ENCODE results near the gene KIRREL1. TPM values are rescaled to one million over a fixed set of nuclear protein-coding genes. Genes with fewer than 3 reads are reported as not detected.

KIRREL1 gene
- total RNA-seq, 4 donors from 2014 or later, result 37.4 to 77.1 (median 54.6) TPM

GRCh38 chr1:158075078-158075477, 81.6 kb downstream of the KIRREL1 start:
- TF ChIP-seq CTCF (IDR thresholded peaks at IDR 0.05) (no peak), POLR2A (IDR thresholded peaks at IDR 0.05; ENCODE audit: low read depth) (no peak), POLR2AphosphoS5 (IDR thresholded peaks at IDR 0.05) (no peak), EP300 (IDR thresholded peaks at IDR 0.05) (no peak)
- WGBS, result 76% methylated on average over 8 of the region's 9 CpGs
- Histone ChIP-seq H3K4me3 (no peak overlapping the region), H3K4me1 (peaks cover 19 to 52% (median 42%) of the 10 kb centered on the region in 4 donors), H3K27ac (replicated peaks in 1 of 4) (no peak overlapping the region), H3K27me3 (no peaks in the 10 kb centered on the region), H3K36me3 (peaks cover 11 to 45% (median 27%) of the 10 kb centered on the region in 4 donors), H3K9me3 (no peaks in the 10 kb centered on the region)
- intact Hi-C loops (cut with DNase I), result no loop called here
- DNase-seq (ENCODE audit: extremely low spot score), result no peak

- intact Hi-C loops (cut with DNase I), result no loop called here
- Histone ChIP-seq H3K36me3 (peaks cover 19 to 56% (median 38%) of the 10 kb centered on the region in 4 donors), H3K27ac (replicated peaks in 1 of 4) (no peak overlapping the region), H3K27me3 (no peaks in the 10 kb centered on the region), H3K9me3 (no peaks in the 10 kb centered on the region), H3K4me3 (no peak overlapping the region), H3K4me1 (peaks cover 9 to 39% (median 29%) of the 10 kb centered on the region in 4 donors)
- DNase-seq (ENCODE audit: extremely low spot score), result no peak
- no peak for TF ChIP-seq EP300 (IDR thresholded peaks at IDR 0.05)
- no peak for TF ChIP-seq CTCF (IDR thresholded peaks at IDR 0.05)
- no peak for TF ChIP-seq POLR2A (IDR thresholded peaks at IDR 0.05; ENCODE audit: low read depth)
- no peak for TF ChIP-seq POLR2AphosphoS5 (IDR thresholded peaks at IDR 0.05)
- 56% methylated on average over 6 of the region's 6 CpGs for WGBS
Observed at GRCh38 chr1:158076441-158076840, 83.0 kb downstream of the KIRREL1 start.

- intact Hi-C loops (cut with DNase I), result no loop called here
- TF ChIP-seq EP300 (IDR thresholded peaks at IDR 0.05) (no peak), POLR2AphosphoS5 (IDR thresholded peaks at IDR 0.05) (no peak), CTCF (IDR thresholded peaks at IDR 0.05) (no peak), POLR2A (IDR thresholded peaks at IDR 0.05; ENCODE audit: low read depth) (no peak)
- WGBS, result 89% methylated on average over 22 of the region's 22 CpGs
Observed at GRCh38 chr1:158077411-158078256, 84.2 kb downstream of the KIRREL1 start.

GRCh38 chr1:158078569-158079080, 85.2 kb downstream of the KIRREL1 start:
- intact Hi-C loops (cut with DNase I), result no loop called here
- TF ChIP-seq POLR2AphosphoS5 (IDR thresholded peaks at IDR 0.05) (no peak), EP300 (IDR thresholded peaks at IDR 0.05) (no peak), CTCF (IDR thresholded peaks at IDR 0.05) (no peak), POLR2A (IDR thresholded peaks at IDR 0.05; ENCODE audit: low read depth) (no peak)
- Histone ChIP-seq H3K4me1 (peaks cover 8 to 22% (median 19%) of the 10 kb centered on the region in 4 donors), H3K36me3 (peaks cover 27 to 76% (median 51%) of the 10 kb centered on the region in 4 donors), H3K27ac (replicated peaks in 1 of 4) (no peak overlapping the region), H3K4me3 (no peak overlapping the region), H3K9me3 (no peaks in the 10 kb centered on the region), H3K27me3 (no peaks in the 10 kb centered on the region)
- DNase-seq (ENCODE audit: extremely low spot score), result no peak
- WGBS, result 63% methylated on average over 4 of the region's 4 CpGs

More at GRCh38 chr1:158077411-158078256, 84.2 kb downstream of the KIRREL1 start:
- Histone ChIP-seq H3K4me1 (peaks cover 8 to 29% (median 22%) of the 10 kb centered on the region in 4 donors), H3K9me3 (no peaks in the 10 kb centered on the region), H3K27ac (replicated peaks in 1 of 4) (no peak overlapping the region), H3K4me3 (no peak overlapping the region), H3K36me3 (peaks cover 27 to 68% (median 49%) of the 10 kb centered on the region in 4 donors), H3K27me3 (no peaks in the 10 kb centered on the region)
- DNase-seq (ENCODE audit: extremely low spot score), result no peak

Measured in esophagus muscularis mucosa (tissue), 4 donors.